Thyroid gland (tissue), 4 donors: ENCODE results near the gene TTC39B. TPM values are rescaled to one million over a fixed set of nuclear protein-coding genes. Genes with fewer than 3 reads are reported as not detected.

Experiments
- DNase-seq, 2 donors: peaks; one replicate each; pipeline ENCODE4 v3.0.0-alpha.2; 2019
- H3K27ac ChIP-seq, 3 donors: fragments of 200-600 bp; sonication (generic); 1 replicate in 2 of 3; 2 replicates in 1 of 3; pipeline ENCODE4 v1.5.1; 2016 to 2019; ENCODE audit warnings: mild to moderate bottlenecking in 1 of 3, moderate library complexity in 1 of 3
- H3K27me3 ChIP-seq: fragments of 200-600 bp; sonication (generic); one replicate; pipeline ENCODE4 v1.5.1; 2019
- H3K36me3 ChIP-seq, 2 donors: fragments of 200-600 bp; sonication (generic); one replicate each; pipeline ENCODE4 v1.5.1; 2016 to 2019
- H3K4me1 ChIP-seq, 2 donors: fragments of 200-600 bp; sonication (generic); one replicate each; pipeline ENCODE4 v1.5.1; 2017 to 2019
- H3K4me3 ChIP-seq, 3 donors: fragments of 200-600 bp; sonication (generic); replicated peaks in 1 of 3; 1 replicate in 2 of 3; 2 replicates in 1 of 3; pipeline ENCODE4 v1.5.1; 2016; ENCODE audit warnings: mild to moderate bottlenecking in 1 of 3
- H3K9me3 ChIP-seq: fragments of 200-600 bp; sonication (generic); one replicate; pipeline ENCODE4 v1.5.1; 2017
- POLR2A ChIP-seq, 2 donors: fragments of 450-650 bp; IDR thresholded peaks; one replicate each; pipeline ENCODE4 v1.6.1; 2017; ENCODE audit warnings: antibody characterized with exemption in 2 of 2, mild to moderate bottlenecking in 2 of 2, moderate library complexity in 1 of 2
- WGBS, 2 donors: methylation state at CpG; one replicate each; pipeline ENCODE4 v1.1.5; 2017; 5-methylcytosine and 5-hydroxymethylcytosine counted together
- intact Hi-C: fragments of 100-400 bp; cut with DNase I; formaldehyde crosslinking; loops from one replicate; pipeline ENCODE4 v1.15.1; 2023
- small RNA-seq: library from RNA; depleted of rRNA; stranded (forward); fragments of <200 nt; gene quantifications from one replicate; pipeline ENCODE3, GENCODE V24; 2016
- total RNA-seq, 4 donors: library from RNA; depleted of rRNA; stranded (reverse); fragments of >200 nt; gene quantifications; one replicate each; pipeline ENCODE4 v1.2.3, GENCODE V29; 2016
- TF ChIP-seq, protein P1 (sequence below), 6 experiments: fragments of 200-600 bp in 3 of 6; fragments of 450-650 bp in 3 of 6; sonication (generic) in 3 of 6; IDR thresholded peaks; one replicate each; pipeline ENCODE4 v1.5.1; 2016 to 2019; ENCODE audit warnings: antibody characterized with exemption in 6 of 6, mild to moderate bottlenecking in 2 of 6, inconsistent platforms in 1 of 6, moderate library complexity in 1 of 6

Gene TTC39B
- total RNA-seq, 4 donors from 2014 or later = 10.3 to 18.7 (median 11.3) TPM

- Histone ChIP-seq H3K36me3 (no peaks in the 10 kb centered on the region), H3K4me1 (peaks cover 0 to 11% of the 10 kb centered on the region in 2 donors), H3K27ac (no peak overlapping the region), H3K27me3 (no peaks in the 10 kb centered on the region), H3K9me3 (no peaks in the 10 kb centered on the region), H3K4me3 (no peak overlapping the region)
- TF ChIP-seq POLR2A (IDR thresholded peaks at IDR 0.05) = no peak
- TF ChIP-seq, protein P1, sequence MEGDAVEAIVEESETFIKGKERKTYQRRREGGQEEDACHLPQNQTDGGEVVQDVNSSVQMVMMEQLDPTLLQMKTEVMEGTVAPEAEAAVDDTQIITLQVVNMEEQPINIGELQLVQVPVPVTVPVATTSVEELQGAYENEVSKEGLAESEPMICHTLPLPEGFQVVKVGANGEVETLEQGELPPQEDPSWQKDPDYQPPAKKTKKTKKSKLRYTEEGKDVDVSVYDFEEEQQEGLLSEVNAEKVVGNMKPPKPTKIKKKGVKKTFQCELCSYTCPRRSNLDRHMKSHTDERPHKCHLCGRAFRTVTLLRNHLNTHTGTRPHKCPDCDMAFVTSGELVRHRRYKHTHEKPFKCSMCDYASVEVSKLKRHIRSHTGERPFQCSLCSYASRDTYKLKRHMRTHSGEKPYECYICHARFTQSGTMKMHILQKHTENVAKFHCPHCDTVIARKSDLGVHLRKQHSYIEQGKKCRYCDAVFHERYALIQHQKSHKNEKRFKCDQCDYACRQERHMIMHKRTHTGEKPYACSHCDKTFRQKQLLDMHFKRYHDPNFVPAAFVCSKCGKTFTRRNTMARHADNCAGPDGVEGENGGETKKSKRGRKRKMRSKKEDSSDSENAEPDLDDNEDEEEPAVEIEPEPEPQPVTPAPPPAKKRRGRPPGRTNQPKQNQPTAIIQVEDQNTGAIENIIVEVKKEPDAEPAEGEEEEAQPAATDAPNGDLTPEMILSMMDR (IDR thresholded peaks at IDR 0.05) = no peak
- WGBS, 2 donors = 67 to 68% methylated on average over 5 of the region's 5 CpGs
- DNase-seq = no peak
- intact Hi-C loops = no loop called here
Observed at GRCh38 chr9:15127831-15128230, 179.2 kb downstream of the TTC39B start.

- WGBS, 2 donors = 52 to 53% methylated on average over 2 of the region's 2 CpGs
Observed at GRCh38 chr9:15121630-15122029, 185.4 kb downstream of the TTC39B start.

DNA sequence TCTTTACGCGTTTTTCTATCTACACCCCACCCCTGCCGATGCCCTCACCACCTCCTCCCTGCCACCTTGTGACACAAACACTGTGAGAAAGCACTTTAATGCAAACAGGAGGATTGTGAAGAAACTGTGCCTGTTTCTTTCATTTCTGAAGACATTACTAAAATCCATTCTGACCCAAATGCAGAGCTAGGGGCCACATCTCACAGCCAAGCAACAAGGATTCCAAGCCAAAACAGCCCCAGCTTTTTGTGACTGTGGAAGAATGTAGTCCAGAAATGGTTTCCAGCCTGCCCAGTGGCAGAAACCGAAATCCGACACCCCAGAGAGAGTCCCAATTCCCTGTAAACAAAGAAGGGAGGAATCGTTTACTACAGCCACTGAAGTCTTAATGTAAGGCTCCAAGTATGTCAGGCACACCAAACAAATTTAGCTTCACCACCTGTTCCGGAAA is 190.9 kb downstream of the TTC39B start:
- DNase-seq = no peak
- TF ChIP-seq POLR2A (IDR thresholded peaks at IDR 0.05) = no peak
- TF ChIP-seq, protein P1 (IDR thresholded peaks at IDR 0.05) = no peak

More at GRCh38 chr9:15121630-15122029, 185.4 kb downstream of the TTC39B start:
- H3K4me1 ChIP-seq = no peaks in the 10 kb centered on the region
- H3K36me3 ChIP-seq = no peaks in the 10 kb centered on the region
- intact Hi-C loops = no loop called here
- TF ChIP-seq, protein P1 (IDR thresholded peaks at IDR 0.05) = no peak
- no peak for TF ChIP-seq POLR2A (IDR thresholded peaks at IDR 0.05)
- H3K27ac ChIP-seq = no peak overlapping the region
- no peaks in the 10 kb centered on the region for H3K27me3 ChIP-seq
- no peak for DNase-seq
- no peaks in the 10 kb centered on the region for H3K9me3 ChIP-seq
- H3K4me3 ChIP-seq = no peak overlapping the region

GRCh38 chr9:15115702-15116101 is 191.3 kb downstream of the TTC39B start:
- 84 to 88% methylated on average over 5 of the region's 5 CpGs for WGBS, 2 donors
- intact Hi-C loops = no loop called here

More for the DNA sequence above, 190.9 kb downstream of the TTC39B start:
- Histone ChIP-seq H3K9me3 (no peaks in the 10 kb centered on the region), H3K27me3 (no peaks in the 10 kb centered on the region), H3K4me3 (no peak overlapping the region), H3K4me1 (no peaks in the 10 kb centered on the region), H3K36me3 (no peaks in the 10 kb centered on the region), H3K27ac (no peak overlapping the region)
- intact Hi-C loops = no loop called here
- WGBS, 2 donors = 64 to 70% methylated on average over 7 of the region's 7 CpGs

DNA sequence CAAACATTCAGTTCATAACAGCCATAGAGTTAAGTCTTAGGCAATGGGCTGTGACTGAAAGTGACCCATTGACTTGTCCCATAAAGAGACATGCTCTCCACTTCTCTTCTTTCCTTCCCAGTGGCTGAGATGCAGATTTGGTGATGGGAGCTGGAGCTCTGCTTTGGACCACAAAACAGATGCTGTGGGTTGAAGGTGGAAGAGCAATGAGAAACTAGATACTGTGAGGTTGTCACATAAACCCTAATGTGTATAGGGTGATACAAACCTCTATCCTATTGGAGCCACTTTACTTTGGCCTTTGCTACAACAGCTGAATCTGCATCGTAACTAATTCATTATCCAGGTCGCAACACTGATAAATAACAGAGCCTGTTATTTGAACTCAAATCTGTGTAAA is 192.0 kb downstream of the TTC39B start:
- H3K36me3 ChIP-seq = no peaks in the 10 kb centered on the region
- H3K27me3 ChIP-seq = no peaks in the 10 kb centered on the region
- DNase-seq = no peak
- H3K4me1 ChIP-seq = no peaks in the 10 kb centered on the region
- no peak overlapping the region for H3K4me3 ChIP-seq
- H3K9me3 ChIP-seq = no peaks in the 10 kb centered on the region
- WGBS, 2 donors = 87 to 96% methylated on average over 2 of the region's 2 CpGs
- intact Hi-C loops = no loop called here
- no peak overlapping the region for H3K27ac ChIP-seq
- TF ChIP-seq POLR2A (IDR thresholded peaks at IDR 0.05) = no peak
- TF ChIP-seq, protein P1 (IDR thresholded peaks at IDR 0.05) = no peak

More at GRCh38 chr9:15115702-15116101, 191.3 kb downstream of the TTC39B start:
- Histone ChIP-seq H3K36me3 (no peaks in the 10 kb centered on the region), H3K27ac (no peak overlapping the region), H3K27me3 (no peaks in the 10 kb centered on the region), H3K4me1 (no peaks in the 10 kb centered on the region), H3K4me3 (no peak overlapping the region), H3K9me3 (no peaks in the 10 kb centered on the region)
- TF ChIP-seq, protein P1 (IDR thresholded peaks at IDR 0.05) = no peak
- TF ChIP-seq POLR2A (IDR thresholded peaks at IDR 0.05) = no peak
- DNase-seq = no peak

Small RNA genes lying within 50 kb of the gene (small RNA-seq; reads per million reads assigned to genes)
- gene RNU6-559P = not detected

Other genes starting within 250 kb of the TTC39B start
- 10 to 100 TPM; 32.4 to 51.3 (median 34.2) TPM for gene SNAPC3, start 115.7 kb upstream of the TTC39B start, total RNA-seq
- 100 to 1,000 TPM in 1 of 4 donors, 10 to 100 TPM in 3; 52.9 to 103 (median 62.7) TPM for gene PSIP1, start 203.8 kb upstream of the TTC39B start, total RNA-seq
- 1 to 10 TPM; 6.2 to 9.6 (median 7.8) TPM for gene CCDC171, start 245.8 kb upstream of the TTC39B start, total RNA-seq